Activated CD8-positive, alpha-beta memory T cell treated with anti-CD3 and anti-CD28 coated beads, Interleukin-2, amount 50 U/mL, for 1 hour (primary cell): Measurements from ENCODE around the gene MYO16.

ENCODE experiments used
- DNase-seq: peaks from one replicate; pipeline ENCODE4 v3.0.0-alpha.2; 2020; ENCODE audit errors: extremely low read depth

MYO16 gene

DNA sequence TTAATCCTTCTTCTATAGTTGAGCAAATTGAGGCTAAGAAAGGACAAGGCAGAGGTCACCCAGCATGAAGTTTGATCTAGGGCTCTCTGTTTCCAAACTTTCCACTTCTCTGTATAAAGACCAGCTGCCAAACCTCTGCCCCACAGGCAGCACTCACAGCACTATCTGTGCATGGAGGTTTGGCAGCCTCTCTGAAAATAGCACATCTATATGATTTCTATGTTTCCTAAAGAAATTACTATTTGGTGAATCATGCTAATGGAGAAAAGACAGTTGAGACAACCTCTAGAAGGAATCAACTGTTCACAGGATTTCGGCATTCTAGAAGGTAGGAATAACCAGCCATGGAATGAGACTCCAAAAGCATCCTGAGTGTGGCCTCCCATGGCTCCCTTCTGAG, 602.5 kb downstream of the MYO16 start:
- DNase-seq, result no peak

DNA sequence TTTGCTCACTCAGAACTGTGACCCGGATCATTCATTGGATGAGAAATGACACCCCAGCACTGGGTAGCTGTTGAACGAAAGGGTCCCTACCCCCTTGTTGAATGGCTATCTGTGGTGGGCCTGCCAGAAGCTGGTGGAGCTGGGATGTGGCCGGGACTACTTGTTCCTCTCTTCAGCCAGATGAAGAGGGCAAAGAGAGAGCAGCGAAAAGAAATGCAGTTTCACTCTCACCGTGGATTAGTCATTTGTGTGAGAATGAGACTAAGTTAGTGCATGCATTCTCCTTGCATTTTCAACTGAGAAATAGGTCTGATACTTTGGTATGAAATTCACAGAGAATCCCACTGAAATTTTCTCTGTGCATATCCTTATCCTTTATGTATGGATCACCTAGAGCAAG, 603.9 kb downstream of the MYO16 start:
- DNase-seq, result no peak

DNA sequence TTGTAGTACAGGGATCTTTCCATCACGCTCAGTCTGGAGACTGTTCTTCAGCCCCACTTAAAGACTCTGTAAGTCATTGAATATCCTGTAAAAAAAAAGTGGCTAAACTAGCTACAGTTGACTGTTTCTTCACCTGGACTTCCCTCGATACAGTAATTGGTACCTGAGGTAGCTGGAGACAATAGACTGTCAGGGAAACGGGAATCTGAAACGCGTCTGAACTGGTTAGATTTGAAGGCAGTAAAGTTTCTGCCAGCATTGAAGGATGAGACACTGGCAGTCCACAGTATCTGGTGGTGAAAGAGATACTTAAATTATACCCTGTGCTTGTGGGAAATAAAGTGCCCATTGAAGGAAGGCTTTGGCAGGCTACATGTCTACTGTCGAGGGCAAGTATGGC, 606.5 kb downstream of the MYO16 start:
- DNase-seq, result no peak

DNA sequence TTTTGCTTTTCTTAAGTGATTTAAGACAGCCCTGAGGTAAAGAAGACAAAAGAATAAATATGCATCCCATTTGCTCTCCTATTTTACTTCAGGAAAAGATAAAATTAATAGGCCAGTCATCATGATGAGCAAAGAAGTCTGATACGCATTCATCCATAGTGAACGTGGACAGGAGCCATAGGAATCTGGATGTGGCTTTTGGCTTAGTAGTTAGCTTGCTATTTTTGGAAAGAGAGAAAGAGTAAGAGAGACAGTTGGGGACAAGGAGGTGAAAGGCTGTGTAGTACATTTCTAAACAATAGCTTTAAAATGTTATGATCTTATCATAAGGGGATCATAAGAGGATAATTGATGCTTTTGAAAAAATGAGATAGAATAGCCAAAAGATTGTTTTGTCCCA, 611.7 kb downstream of the MYO16 start:
- DNase-seq, result no peak

DNA sequence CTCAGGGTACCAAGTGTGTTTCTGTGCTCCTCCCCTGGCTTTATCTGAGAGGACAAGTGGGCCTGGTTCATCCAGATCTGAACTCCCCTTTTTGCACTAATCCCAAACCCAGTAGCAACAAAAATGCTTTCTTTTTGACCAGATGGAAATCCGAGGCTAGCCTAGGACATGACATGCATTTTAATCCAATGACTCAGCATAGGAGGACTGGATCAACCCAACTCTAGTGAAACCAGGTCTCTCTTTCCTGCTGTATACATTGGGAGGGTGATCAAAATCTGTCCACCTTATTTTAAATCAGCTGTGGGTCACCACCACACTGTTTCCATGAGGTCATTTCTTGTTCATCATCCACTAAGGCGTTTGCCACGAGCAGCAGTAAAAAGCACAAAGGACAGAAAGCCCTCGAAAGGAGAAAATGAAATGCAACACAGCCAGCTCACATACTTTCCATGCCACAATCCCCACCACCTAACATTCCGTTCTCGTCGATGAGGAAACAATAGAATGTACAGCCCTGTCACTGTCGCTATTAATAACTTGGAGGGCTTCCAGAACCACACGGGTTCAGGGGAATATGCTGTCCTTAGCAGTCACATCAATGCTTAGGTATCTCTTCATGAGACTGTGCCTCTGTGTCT, 614.0 kb downstream of the MYO16 start:
- no peak for DNase-seq

DNA sequence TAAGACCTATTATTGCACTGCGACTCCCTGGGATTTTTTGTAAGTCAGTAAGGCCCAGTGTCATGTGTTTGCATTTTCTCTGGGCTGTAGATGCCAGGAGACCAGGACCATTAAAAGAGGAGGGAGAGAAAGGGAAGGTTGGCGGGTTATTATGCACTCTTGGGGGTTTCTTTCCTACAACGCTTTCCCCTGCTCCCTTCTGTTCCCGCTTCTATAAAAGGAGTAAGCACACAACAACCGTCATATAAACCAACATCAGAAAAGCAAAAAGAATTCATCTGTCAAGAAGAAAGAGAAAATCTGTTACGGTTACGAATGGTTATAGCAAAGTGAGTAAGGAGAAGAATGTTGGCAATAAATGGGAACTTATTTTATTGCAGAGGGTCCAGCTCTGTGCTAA, 615.2 kb downstream of the MYO16 start:
- no peak for DNase-seq

DNA sequence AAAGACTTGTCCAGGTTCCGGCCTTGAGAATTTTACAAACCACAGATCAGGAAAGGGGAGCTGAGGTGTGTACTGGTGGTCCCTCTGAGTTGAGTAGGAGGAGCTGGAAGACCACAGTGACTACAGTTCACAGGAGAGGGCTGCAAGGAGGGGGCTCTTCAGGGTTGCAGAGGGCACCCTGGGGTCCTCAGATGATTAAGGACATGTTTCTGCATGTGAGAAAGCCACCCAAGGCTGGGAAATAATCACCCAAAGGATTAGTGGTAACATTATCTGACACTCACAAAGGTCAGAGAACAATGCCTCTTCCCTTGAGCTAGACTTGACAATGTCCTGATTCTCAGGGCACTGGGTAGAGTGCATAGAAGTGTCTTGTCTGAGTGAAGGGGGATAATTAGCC, 616.6 kb downstream of the MYO16 start:
- no peak for DNase-seq

DNA sequence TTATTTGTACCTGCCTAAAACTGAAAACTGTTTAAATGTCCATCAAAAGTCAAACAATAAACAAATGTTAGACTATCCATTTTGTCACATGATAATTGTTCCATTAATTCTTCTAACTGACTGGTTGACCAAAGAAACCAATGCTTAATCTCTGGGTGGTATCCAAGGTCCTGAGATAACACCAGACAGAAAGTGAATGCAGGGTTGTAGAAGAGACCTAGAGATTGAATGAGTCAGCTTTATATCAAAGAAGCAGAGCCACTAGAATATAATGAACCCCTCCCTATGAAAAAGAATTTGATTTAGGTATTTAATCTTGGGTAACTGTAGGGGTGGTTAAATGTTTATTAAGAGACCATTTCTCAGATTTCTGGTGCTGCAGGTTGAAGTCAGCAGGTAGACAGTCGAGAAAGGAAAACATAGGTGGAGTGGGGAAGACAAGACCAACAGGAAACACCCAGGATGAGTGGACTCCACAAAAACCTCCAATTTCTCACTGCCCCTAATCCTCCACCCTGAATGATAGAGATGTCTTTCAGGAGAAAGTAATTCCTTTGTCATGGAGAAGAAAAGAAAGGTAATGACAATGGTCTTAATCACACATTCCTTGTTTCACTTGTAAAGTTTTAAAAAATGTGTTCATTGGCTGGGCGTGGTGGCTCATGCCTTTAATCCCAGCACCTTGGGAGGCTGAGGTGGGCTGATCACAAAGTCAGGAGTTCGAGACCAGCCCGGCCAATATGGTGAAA, 620.5 kb downstream of the MYO16 start:
- no peak for DNase-seq

DNA sequence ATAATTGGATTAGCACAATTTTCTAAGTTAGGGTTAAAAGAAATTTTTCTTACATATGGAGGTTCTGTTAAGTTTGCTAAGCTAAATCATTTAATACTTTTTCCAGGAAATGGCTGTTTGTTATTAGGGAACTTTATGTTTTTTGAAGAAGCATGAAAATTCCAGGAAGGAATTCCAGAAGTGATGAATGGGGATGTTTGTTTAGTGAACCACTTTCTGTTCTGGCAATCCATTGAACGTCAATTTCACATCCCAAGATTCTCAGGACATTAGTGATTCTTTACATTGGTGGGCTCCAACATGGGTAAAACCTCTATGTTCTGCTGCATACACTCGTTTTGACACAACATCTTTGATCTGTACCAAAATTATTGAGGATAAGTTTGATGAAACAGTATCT, 622.5 kb downstream of the MYO16 start:
- DNase-seq, result no peak

DNA sequence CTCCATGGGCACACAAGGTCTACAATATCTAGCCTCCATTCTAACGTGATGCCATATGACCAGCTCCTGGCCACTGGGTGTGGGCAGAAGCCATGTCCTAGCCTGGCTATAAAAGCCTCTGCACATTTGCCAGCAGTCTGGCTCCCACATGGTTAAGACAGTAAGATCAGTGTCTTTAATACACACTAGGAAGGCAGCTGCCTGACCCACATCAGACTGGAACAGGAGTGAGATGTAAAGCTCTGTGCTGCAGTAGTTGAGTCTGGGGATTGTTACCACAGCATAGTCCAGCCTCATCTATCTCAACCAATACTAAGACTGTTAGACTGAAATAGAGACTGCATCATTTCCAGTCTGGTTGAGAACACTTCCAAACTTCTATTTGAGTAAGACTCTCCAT, 623.9 kb downstream of the MYO16 start:
- DNase-seq, result no peak

DNA sequence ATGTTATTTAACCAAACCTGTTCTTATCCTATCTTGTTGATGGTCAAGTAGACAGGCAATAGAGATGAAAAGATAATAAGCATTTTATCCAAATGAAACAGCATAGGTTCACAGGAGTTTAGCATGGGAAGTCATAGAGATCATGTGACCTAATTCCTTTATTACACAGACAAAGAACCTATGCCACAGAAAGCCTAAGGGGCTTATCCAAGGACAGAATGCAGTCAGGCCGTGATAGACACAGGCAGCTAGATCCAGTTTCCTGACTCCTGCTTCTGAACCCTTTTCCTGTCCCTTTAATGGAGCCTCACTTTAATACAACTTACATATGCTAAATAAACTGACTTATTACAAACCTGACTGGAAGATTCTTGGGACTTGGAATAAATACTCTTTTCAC, 624.9 kb downstream of the MYO16 start:
- no peak for DNase-seq

DNA sequence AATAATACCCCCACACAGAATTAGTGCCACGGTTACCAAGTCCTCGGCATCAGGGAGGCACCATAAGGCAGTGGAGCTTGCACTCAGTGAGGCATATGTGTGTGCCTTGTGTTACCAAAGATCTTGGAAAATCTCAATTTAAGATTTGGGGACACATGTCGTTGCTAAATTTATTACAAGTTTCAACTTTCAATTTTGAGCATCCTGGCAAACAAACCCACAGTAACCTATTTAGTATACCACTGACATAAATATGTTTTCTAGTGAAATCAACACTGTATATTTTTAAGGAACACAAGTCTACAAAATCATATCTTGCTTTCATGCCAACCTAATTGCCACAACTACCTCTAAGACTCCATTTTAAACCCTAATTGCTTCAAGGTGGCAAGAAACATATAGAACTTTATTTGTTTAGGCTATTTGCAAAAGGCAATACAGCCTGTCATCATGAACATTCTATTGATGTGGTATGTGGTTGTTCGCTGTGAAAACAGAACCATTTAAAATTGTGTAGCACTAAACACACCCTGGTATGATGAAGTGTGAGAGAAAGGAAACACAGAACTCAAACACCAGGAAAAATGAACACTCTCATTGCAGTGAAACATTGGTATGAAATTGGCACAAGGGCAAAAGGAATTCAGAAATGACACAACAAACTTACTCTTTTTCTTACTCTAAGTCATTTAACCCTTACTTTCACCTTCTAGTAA, 625.9 kb downstream of the MYO16 start:
- no peak for DNase-seq

DNA sequence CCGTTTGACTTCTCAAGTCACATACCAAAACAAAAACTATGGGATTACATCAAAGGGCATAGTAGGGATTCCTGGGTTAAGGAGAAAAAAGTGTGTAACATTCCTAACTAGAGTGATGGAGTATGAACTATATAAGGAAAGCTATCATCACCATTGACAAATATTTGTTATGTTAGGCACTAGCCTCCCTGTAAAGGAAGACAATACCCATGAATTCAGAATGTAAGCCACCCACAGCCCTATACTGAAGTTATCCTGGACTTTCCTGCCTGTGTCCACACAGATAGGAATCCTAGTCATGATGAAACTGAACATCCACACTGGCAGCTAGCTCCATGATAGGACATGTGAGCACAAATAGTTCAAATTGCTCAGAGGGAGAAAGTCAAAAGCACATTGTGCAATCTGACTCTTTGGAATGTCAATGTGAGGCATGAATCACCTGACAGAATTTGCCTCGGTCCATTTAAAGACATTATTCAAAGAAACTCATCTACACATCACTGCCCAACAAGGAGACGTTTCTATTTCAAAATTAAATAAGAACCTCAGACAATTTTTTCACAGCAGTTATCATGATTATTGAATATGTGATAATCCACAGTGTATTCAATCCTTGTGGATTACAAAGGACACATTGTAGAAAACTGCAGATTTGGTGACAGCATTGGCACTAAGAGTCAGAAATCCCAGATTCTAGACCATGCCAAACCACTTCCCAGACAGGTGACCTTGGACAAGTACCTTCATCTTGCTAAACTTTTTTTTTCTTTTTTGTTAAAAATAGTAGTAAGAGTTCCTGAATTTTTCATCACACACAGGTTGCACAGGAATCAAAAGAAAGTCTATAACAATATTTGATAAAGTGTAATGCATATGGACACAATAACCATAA, 627.7 kb downstream of the MYO16 start:
- no peak for DNase-seq
